ENCODE results near the gene AOPEP. TPM values are rescaled to one million over a fixed set of nuclear protein-coding genes. Genes with fewer than 3 reads are reported as not detected.

AOPEP gene
- polyA plus RNA-seq, 1 experiment, result 40.0 TPM

GRCh38 chr9:94906713-94907112, 180.2 kb downstream of the AOPEP start:
- ChIA-PET CTCF (no interaction called here), POLR2A (no interaction called here)
- H3K27ac ChIP-seq (ENCODE audit: low read depth, low read length), result no peak overlapping the region

GRCh38 chr9:94907264-94907936, 180.9 kb downstream of the AOPEP start:
- Histone ChIP-seq H3K4me3 (ENCODE audit: low read depth, low read length) (no peak overlapping the region), H3K27ac (ENCODE audit: low read depth, low read length) (no peak overlapping the region), H3K27me3 (ENCODE audit: control insufficient read depth, insufficient read depth, low read length) (no peaks in the 10 kb centered on the region), H3K9me3 (ENCODE audit: control insufficient read depth, insufficient read depth, low read length) (peaks cover 5% of the 10 kb centered on the region; the same call in 1 of the 2 replicates)
- CTCF ChIA-PET, result no interaction called here
- TF ChIP-seq CTCF (IDR thresholded peaks at IDR 0.05; ENCODE audit: low read depth, low read length), result no peak
- DNase-seq (ENCODE audit: low read depth, low spot score), result no peak
- POLR2A ChIA-PET, result no interaction called here

More at GRCh38 chr9:94906713-94907112, 180.2 kb downstream of the AOPEP start:
- no peak overlapping the region for H3K4me3 ChIP-seq (ENCODE audit: low read depth, low read length)
- no peak for TF ChIP-seq CTCF (IDR thresholded peaks at IDR 0.05; ENCODE audit: low read depth, low read length)
- no peaks in the 10 kb centered on the region for H3K27me3 ChIP-seq (ENCODE audit: control insufficient read depth, insufficient read depth, low read length)
- no peaks in the 10 kb centered on the region for H3K9me3 ChIP-seq (ENCODE audit: control insufficient read depth, insufficient read depth, low read length)
- DNase-seq (ENCODE audit: low read depth, low spot score), result no peak

- Histone ChIP-seq H3K27ac (ENCODE audit: low read depth, low read length) (no peak overlapping the region), H3K9me3 (ENCODE audit: control insufficient read depth, insufficient read depth, low read length) (peaks cover 10% of the 10 kb centered on the region; the same call in 1 of the 2 replicates), H3K4me3 (ENCODE audit: low read depth, low read length) (no peak overlapping the region), H3K27me3 (ENCODE audit: control insufficient read depth, insufficient read depth, low read length) (no peaks in the 10 kb centered on the region)
- POLR2A ChIA-PET, result interaction anchor here (0.6 kb wide), 1 partner anchor 181 kb away, joined by 3 read pairs; no protein-coding TSS in a partner anchor
- CTCF ChIA-PET, result interaction anchor here (0.7 kb wide), 1 partner anchor 227 kb away, joined by 3 read pairs; no protein-coding TSS in a partner anchor
- DNase-seq (ENCODE audit: low read depth, low spot score), result no peak
- TF ChIP-seq CTCF (IDR thresholded peaks at IDR 0.05; ENCODE audit: low read depth, low read length), result no peak
These were observed 181.6 kb downstream of the AOPEP start for GRCh38 chr9:94908011-94908563.

GRCh38 chr9:94908583-94909249, 182.2 kb downstream of the AOPEP start:
- TF ChIP-seq CTCF (IDR thresholded peaks at IDR 0.05; ENCODE audit: low read depth, low read length), result no peak
- H3K27me3 ChIP-seq (ENCODE audit: control insufficient read depth, insufficient read depth, low read length), result no peaks in the 10 kb centered on the region
- no peak overlapping the region for H3K27ac ChIP-seq (ENCODE audit: low read depth, low read length)
- no peak overlapping the region for H3K4me3 ChIP-seq (ENCODE audit: low read depth, low read length)
- ChIA-PET POLR2A (interaction anchor here (0.6 kb wide), 1 partner anchor 181 kb away, joined by 3 read pairs; no protein-coding TSS in a partner anchor), CTCF (interaction anchor here (0.7 kb wide), 1 partner anchor 228 kb away, joined by 3 read pairs; no protein-coding TSS in a partner anchor)
- H3K9me3 ChIP-seq (ENCODE audit: control insufficient read depth, insufficient read depth, low read length), result peaks cover 10% of the 10 kb centered on the region; the same call in 1 of the 2 replicates
- no peak for DNase-seq (ENCODE audit: low read depth, low spot score)
